Superior temporal gyrus (tissue), 1 donor: ENCODE data around the gene DIAPH3.

Experiments used
- DNase-seq: peaks from one replicate; pipeline ENCODE4 v3.0.0-alpha.2; 2016; ENCODE audit errors: extremely low spot score

The DIAPH3 gene

GRCh38 chr13:59960683-59961082 is 203.0 kb downstream of the DIAPH3 start:
- DNase-seq, result no peak

- DNase-seq, result no peak
Observed at GRCh38 chr13:59957438-59957837, 206.3 kb downstream of the DIAPH3 start.

GRCh38 chr13:59954601-59955000 is 209.1 kb downstream of the DIAPH3 start:
- DNase-seq, result no peak

- no peak for DNase-seq
Observed at GRCh38 chr13:59951011-59951410, 212.7 kb downstream of the DIAPH3 start.

GRCh38 chr13:59950266-59950665 is 213.5 kb downstream of the DIAPH3 start:
- DNase-seq, result no peak

- DNase-seq, result no peak
Observed at GRCh38 chr13:59948686-59949085, 215.0 kb downstream of the DIAPH3 start.

- no peak for DNase-seq
Observed at GRCh38 chr13:59946944-59947343, 216.8 kb downstream of the DIAPH3 start.

GRCh38 chr13:59931621-59932020 is 232.1 kb downstream of the DIAPH3 start:
- no peak for DNase-seq

- DNase-seq, result no peak
Observed at GRCh38 chr13:59924256-59924655, 239.5 kb downstream of the DIAPH3 start.

GRCh38 chr13:59915252-59915651 is 248.5 kb downstream of the DIAPH3 start:
- no peak for DNase-seq

- no peak for DNase-seq
Observed at GRCh38 chr13:59914556-59914955, 249.2 kb downstream of the DIAPH3 start.

GRCh38 chr13:59906413-59907049 is 257.2 kb downstream of the DIAPH3 start:
- peak; percentile 59 for DNase-seq

- DNase-seq, result no peak
Observed at GRCh38 chr13:59901191-59901590, 262.5 kb downstream of the DIAPH3 start.

GRCh38 chr13:59898066-59898465 is 265.7 kb downstream of the DIAPH3 start:
- DNase-seq, result no peak

- no peak for DNase-seq
Observed at GRCh38 chr13:59893266-59893665, 270.5 kb downstream of the DIAPH3 start.

- no peak for DNase-seq
Observed at GRCh38 chr13:59891053-59891452, 272.7 kb downstream of the DIAPH3 start.

GRCh38 chr13:59890054-59890453 is 273.7 kb downstream of the DIAPH3 start:
- no peak for DNase-seq

GRCh38 chr13:59888408-59888807 is 275.3 kb downstream of the DIAPH3 start:
- no peak for DNase-seq

GRCh38 chr13:59885076-59885475 is 278.7 kb downstream of the DIAPH3 start:
- no peak for DNase-seq

- no peak for DNase-seq
Observed at GRCh38 chr13:59883885-59884284, 279.8 kb downstream of the DIAPH3 start.

GRCh38 chr13:59880468-59880867 is 283.3 kb downstream of the DIAPH3 start:
- DNase-seq, result no peak

- DNase-seq, result no peak
Observed at GRCh38 chr13:59879281-59879680, 284.4 kb downstream of the DIAPH3 start.

GRCh38 chr13:59877933-59878332 is 285.8 kb downstream of the DIAPH3 start:
- no peak for DNase-seq

GRCh38 chr13:59874973-59875372 is 288.8 kb downstream of the DIAPH3 start:
- no peak for DNase-seq
